IMR-90 (cell line): ENCODE measurements around the gene CHAT. TPM values are rescaled to one million over a fixed set of nuclear protein-coding genes. Genes with fewer than 3 reads are reported as not detected.

Experiments
- ATAC-seq: fragments of 200-7000 bp; cut with Tn5 transposase; 2 replicates; pipeline ENCODE4 v1.9.1; 2020; ENCODE audit warnings: low read depth, mild to moderate bottlenecking, moderate library complexity
- BruUV-seq: library from RNA; stranded (reverse); fragments of 400-500 nt; replicated peaks from 2 replicates; lab custom pipeline; 2021; lab: Mats Ljungman, UMichigan
- CTCF ChIA-PET: fragments of 300-600 bp; formaldehyde crosslinking; extraction: SDS; loops from one replicate; lab custom pipeline; 2021; ENCODE audit warnings: antibody characterized with exemption; lab: Yijun Ruan, JAX
- POLR2A ChIA-PET: fragments of 300-600 bp; sonication (Branson Sonifier 250); formaldehyde crosslinking; loops from one replicate; lab custom pipeline; 2022; ENCODE audit warnings: antibody characterized with exemption; ENCODE audit not compliant: unreplicated experiment; lab: Charles Lee
- DNase-seq: peaks from one replicate; pipeline ENCODE4 v3.0.0; 2013
- H2AFZ ChIP-seq: replicated peaks from 2 replicates; pipeline ENCODE3; 2013; ENCODE audit warnings: low read length, mild to moderate bottlenecking; ENCODE audit not compliant: poor library complexity
- H2AK5ac ChIP-seq: 2 replicates; pipeline ENCODE4 v1.6.1; 2013; ENCODE audit warnings: low read depth, low read length, inconsistent platforms
- H2AK9ac ChIP-seq: replicated peaks from 2 replicates; pipeline ENCODE3; 2013; ENCODE audit warnings: mild to moderate bottlenecking, low read depth, low read length, moderate library complexity; ENCODE audit not compliant: poor library complexity
- H2BK120ac ChIP-seq: 2 replicates; pipeline ENCODE4 v1.6.1; 2013; ENCODE audit warnings: low read depth, low read length, inconsistent platforms
- H2BK15ac ChIP-seq: 3 replicates; pipeline ENCODE4 v1.6.1; 2013; ENCODE audit warnings: low read depth, low read length, inconsistent platforms
- H2BK20ac ChIP-seq: 2 replicates; pipeline ENCODE4 v1.6.1; 2013; ENCODE audit warnings: low read depth, mild to moderate bottlenecking, inconsistent platforms, low read length, moderate library complexity
- H2BK5ac ChIP-seq: 2 replicates; pipeline ENCODE4 v1.6.1; 2013; ENCODE audit warnings: mild to moderate bottlenecking, low read depth, low read length, inconsistent platforms; ENCODE audit not compliant: poor library complexity, severe bottlenecking
- H3K14ac ChIP-seq: replicated peaks from 2 replicates; pipeline ENCODE4 v1.6.1; 2013; ENCODE audit warnings: low read depth, low read length, inconsistent platforms
- H3K18ac ChIP-seq: 2 replicates; pipeline ENCODE4 v1.6.1; 2013; ENCODE audit warnings: low read depth, low read length, control low read depth
- H3K23ac ChIP-seq: 2 replicates; pipeline ENCODE4 v1.6.1; 2013; ENCODE audit warnings: low read depth, low read length, inconsistent platforms
- H3K27ac ChIP-seq: 2 replicates; pipeline ENCODE4 v1.5.1; 2013; ENCODE audit warnings: mild to moderate bottlenecking, control low read depth, low read length; ENCODE audit not compliant: insufficient read depth
- H3K27me3 ChIP-seq: 2 replicates; pipeline ENCODE4 v1.6.1; 2013; ENCODE audit warnings: low read length; ENCODE audit not compliant: control insufficient read depth, insufficient read depth
- H3K36me3 ChIP-seq: 2 replicates; pipeline ENCODE4 v1.6.1; 2013; ENCODE audit warnings: low read length, mixed read lengths; ENCODE audit not compliant: control insufficient read depth, insufficient read depth
- H3K4ac ChIP-seq: 2 replicates; pipeline ENCODE4 v1.6.1; 2013; ENCODE audit warnings: low read depth, low read length, inconsistent platforms
- H3K4me1 ChIP-seq: 2 replicates; pipeline ENCODE4 v1.6.1; 2013; ENCODE audit warnings: low read length, mixed read lengths; ENCODE audit not compliant: control insufficient read depth, insufficient read depth
- H3K4me2 ChIP-seq: 2 replicates; pipeline ENCODE4 v1.6.1; 2013; ENCODE audit warnings: low read depth, mild to moderate bottlenecking, control low read depth, low read length, moderate library complexity
- H3K4me3 ChIP-seq: 2 replicates; pipeline ENCODE4 v1.5.1; 2013; ENCODE audit warnings: low read depth, mild to moderate bottlenecking, control low read depth, low read length, moderate library complexity; ENCODE audit not compliant: insufficient read depth
- H3K56ac ChIP-seq: 2 replicates; pipeline ENCODE4 v1.6.1; 2013; ENCODE audit warnings: low read length, inconsistent platforms; ENCODE audit not compliant: insufficient read depth; ENCODE audit errors: extremely low read depth
- H3K79me1 ChIP-seq, 2 experiments: 2 replicates each; pipeline ENCODE4 v1.6.1; 2013; ENCODE audit warnings: low read length in 2 of 2, inconsistent platforms in 1 of 2, low read depth in 1 of 2
- H3K9ac ChIP-seq: 2 replicates; pipeline ENCODE4 v1.6.1; 2013; ENCODE audit warnings: low read depth, low read length, control low read depth
- H3K9me1 ChIP-seq: 2 replicates; pipeline ENCODE4 v1.6.1; 2013; ENCODE audit warnings: low read length, inconsistent platforms; ENCODE audit not compliant: insufficient read depth
- H3K9me3 ChIP-seq: 2 replicates; pipeline ENCODE4 v1.6.1; 2013; ENCODE audit warnings: low read length; ENCODE audit not compliant: control insufficient read depth, insufficient read depth
- H4K20me1 ChIP-seq: 2 replicates; pipeline ENCODE4 v1.6.1; 2013; ENCODE audit warnings: low read length, inconsistent platforms; ENCODE audit not compliant: insufficient read depth
- H4K5ac ChIP-seq: 2 replicates; pipeline ENCODE4 v1.6.1; 2013; ENCODE audit warnings: mild to moderate bottlenecking, low read depth, low read length, control low read depth
- H4K8ac ChIP-seq, 2 experiments: 2 replicates each; pipeline ENCODE4 v1.6.1; 2013; ENCODE audit warnings: low read depth in 2 of 2, low read length in 2 of 2, control low read depth in 1 of 2, inconsistent platforms in 1 of 2
- H4K91ac ChIP-seq: 2 replicates; pipeline ENCODE4 v1.6.1; 2013; ENCODE audit warnings: low read depth, low read length, inconsistent platforms; ENCODE audit not compliant: insufficient read depth
- BHLHE40 ChIP-seq: fragments of 150-350 bp; IDR thresholded peaks from 2 replicates; pipeline ENCODE4 v1.6.1; 2016; ENCODE audit warnings: mild to moderate bottlenecking, low read depth, low read length
- CHD1 ChIP-seq: IDR thresholded peaks from 2 replicates; pipeline ENCODE4 v1.6.1; 2012; ENCODE audit warnings: low read depth, low read length, improper control_type of control experiment
- CTCF ChIP-seq: conservative IDR thresholded peaks from 2 replicates; pipeline ENCODE4 v1.5.1; 2012; ENCODE audit warnings: mild to moderate bottlenecking, low read depth, low read length, improper control_type of control experiment
- ELK1 ChIP-seq: fragments of 150-350 bp; IDR thresholded peaks from 2 replicates; pipeline ENCODE4 v1.6.1; 2016; ENCODE audit warnings: low read depth, mild to moderate bottlenecking, low read length, moderate library complexity, borderline replicate concordance
- FOS ChIP-seq: fragments of 150-350 bp; IDR thresholded peaks from 2 replicates; pipeline ENCODE4 v1.6.1; 2016; ENCODE audit warnings: low read depth, low read length
- MAFK ChIP-seq: IDR thresholded peaks from 2 replicates; pipeline ENCODE4 v1.6.1; 2012; ENCODE audit warnings: low read depth, low read length, improper control_type of control experiment
- MAZ ChIP-seq: IDR thresholded peaks from 2 replicates; pipeline ENCODE4 v1.6.1; 2012; ENCODE audit warnings: low read depth, mild to moderate bottlenecking, low read length, improper control_type of control experiment, moderate library complexity, borderline replicate concordance
- MXI1 ChIP-seq: IDR thresholded peaks from 2 replicates; pipeline ENCODE4 v1.6.1; 2012; ENCODE audit warnings: low read depth, mild to moderate bottlenecking, low read length, moderate library complexity, borderline replicate concordance
- NFE2L2 ChIP-seq: fragments of 150-350 bp; IDR thresholded peaks from 2 replicates; pipeline ENCODE4 v1.6.1; 2016; ENCODE audit warnings: low read depth, mild to moderate bottlenecking, low read length
- POLR2A ChIP-seq: IDR thresholded peaks from 2 replicates; pipeline ENCODE4 v1.6.1; 2012; ENCODE audit warnings: mild to moderate bottlenecking, low read depth, low read length
- RAD21 ChIP-seq: IDR thresholded peaks from 2 replicates; pipeline ENCODE4 v1.6.1; 2012; ENCODE audit warnings: low read length, improper control_type of control experiment
- RCOR1 ChIP-seq: IDR thresholded peaks from 2 replicates; pipeline ENCODE4 v1.6.1; 2012; ENCODE audit warnings: mild to moderate bottlenecking, low read length, improper control_type of control experiment; ENCODE audit not compliant: insufficient replicate concordance
- SMC3 ChIP-seq: fragments of 150-350 bp; IDR thresholded peaks from 2 replicates; pipeline ENCODE4 v1.6.1; 2016; ENCODE audit warnings: low read depth, mild to moderate bottlenecking, antibody characterized with exemption, low read length, moderate library complexity
- WGBS, 2 experiments: methylation state at CpG; one replicate each; pipeline versions ENCODE4 v1.1.5 to v1.1.7; 2013; ENCODE audit warnings: missing lambda C conversion rate in 2 of 2; ENCODE audit not compliant: insufficient read length in 1 of 2; ENCODE audit errors: extremely low coverage in 2 of 2; 5-methylcytosine and 5-hydroxymethylcytosine counted together
- dilution Hi-C: fragments of 300-500 bp; cut with HindIII; formaldehyde crosslinking; loops from one replicate; pipeline ENCODE4 v1.14.3; 2018; ENCODE audit warnings: low sequenced_read_pairs; ENCODE audit not compliant: unreplicated experiment
- in situ Hi-C: fragments of 300-500 bp; cut with MboI; formaldehyde crosslinking; loops from 3 replicates; pipeline ENCODE4 v1.14.3; 2019; ENCODE audit warnings: low sequenced_read_pairs, inconsistent platforms, mixed read lengths
- intact Hi-C: fragments of 100-400 bp; cut with micrococcal nuclease; formaldehyde crosslinking; loops from 2 replicates; pipeline ENCODE4 v1.10.0; 2022
- polyA plus RNA-seq, 3 experiments: library from polyadenylated mRNA; depleted of rRNA; stranded (reverse); fragments of >200 nt; gene quantifications; 2 replicates each; pipeline ENCODE4 v1.2.3, GENCODE V29; 2012; ENCODE audit warnings: low replicate concordance in 1 of 3
- total RNA-seq: library from RNA; depleted of rRNA; stranded (reverse); fragments of >200 nt; gene quantifications from 2 replicates; pipeline ENCODE4 v1.2.3, GENCODE V29; 2012
- TF ChIP-seq, protein P1 (sequence below): fragments of 150-350 bp; IDR thresholded peaks from 2 replicates; pipeline ENCODE4 v1.6.1; 2017; ENCODE audit warnings: mild to moderate bottlenecking, antibody characterized with exemption, low read length, low read depth

Gene CHAT
- total and polyA plus RNA-seq, 2 of the 4 experiments (the other 2 are of a cell fraction), result not detected

DNA sequence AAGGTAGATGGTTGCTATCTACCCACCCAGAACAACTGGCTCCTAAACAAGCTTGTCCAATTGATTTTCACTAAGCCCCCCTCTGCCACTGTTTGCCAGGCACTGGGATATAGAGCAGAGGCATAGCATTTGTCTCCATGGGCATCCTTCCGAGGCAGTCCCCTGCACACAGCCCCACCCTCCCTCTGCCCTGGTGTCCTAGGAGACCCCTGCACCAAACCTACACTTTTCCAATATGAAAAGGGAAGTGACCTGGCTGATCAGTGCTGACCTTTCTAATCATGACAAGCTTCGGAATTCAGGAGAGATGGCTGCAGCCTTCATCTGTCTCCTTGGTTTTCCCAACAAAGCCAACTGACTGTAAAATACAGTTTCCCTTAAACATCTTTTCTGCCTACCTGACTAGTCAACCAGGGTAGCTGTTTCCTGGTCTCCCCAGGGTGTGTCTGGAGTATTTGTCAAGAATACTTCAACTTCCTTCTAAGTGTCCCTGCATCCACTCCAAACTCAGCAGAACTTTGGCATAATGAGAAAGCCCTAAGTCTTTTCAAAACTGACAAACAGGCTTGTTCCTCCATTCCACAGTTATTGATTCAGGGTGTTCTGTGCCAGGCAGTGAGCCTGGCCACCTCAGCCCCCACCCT lies 11.3 kb upstream of the CHAT start:
- no peak overlapping the region for H2AFZ ChIP-seq
- peaks cover 2% of the 10 kb centered on the region; the same call in 1 of the 2 replicates for H3K4me1 ChIP-seq
- peaks cover 23% of the 10 kb centered on the region; the same call in 1 of the 2 replicates for H3K27me3 ChIP-seq
- H4K91ac ChIP-seq, result no peak overlapping the region
- no peak overlapping the region for H2BK15ac ChIP-seq
- ChIA-PET CTCF (interaction anchor here (0.9 kb wide), 1 partner anchor 9 kb away, joined by 3 read pairs; no protein-coding TSS in a partner anchor), POLR2A (no interaction called here)
- DNase-seq (no peak), ATAC-seq (no peak)
- no peak overlapping the region for H2AK9ac ChIP-seq
- H3K9me1 ChIP-seq, result no peaks in the 10 kb centered on the region; the same call in 1 of the 2 replicates
- no peak overlapping the region for H3K56ac ChIP-seq
- H2BK120ac ChIP-seq, result no peak overlapping the region
- no CpG with 5 or more reads among the region's 2 CpGs for WGBS, 2 experiments
- H3K27ac ChIP-seq, result no peak overlapping the region
- BruUV-seq, result no TSS peak
- no peak overlapping the region for H3K4ac ChIP-seq
- dilution Hi-C loops, result no loop called here
- no peak overlapping the region for H3K23ac ChIP-seq
- H4K20me1 ChIP-seq, result no peaks in the 10 kb centered on the region
- H3K36me3 ChIP-seq, result no peaks in the 10 kb centered on the region
- TF ChIP-seq BHLHE40, result no peak
- no peak for TF ChIP-seq ELK1
- TF ChIP-seq MXI1, result no peak
- TF ChIP-seq RAD21, result no peak
- TF ChIP-seq SMC3, result no peak
- no peak for TF ChIP-seq NFE2L2
- no peak for TF ChIP-seq MAZ
- no peak for TF ChIP-seq CHD1
- TF ChIP-seq MAFK, result no peak
- no peak for TF ChIP-seq FOS
- TF ChIP-seq, protein P1, sequence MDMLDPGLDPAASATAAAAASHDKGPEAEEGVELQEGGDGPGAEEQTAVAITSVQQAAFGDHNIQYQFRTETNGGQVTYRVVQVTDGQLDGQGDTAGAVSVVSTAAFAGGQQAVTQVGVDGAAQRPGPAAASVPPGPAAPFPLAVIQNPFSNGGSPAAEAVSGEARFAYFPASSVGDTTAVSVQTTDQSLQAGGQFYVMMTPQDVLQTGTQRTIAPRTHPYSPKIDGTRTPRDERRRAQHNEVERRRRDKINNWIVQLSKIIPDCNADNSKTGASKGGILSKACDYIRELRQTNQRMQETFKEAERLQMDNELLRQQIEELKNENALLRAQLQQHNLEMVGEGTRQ, result no peak
- no peak for TF ChIP-seq CTCF
- TF ChIP-seq RCOR1, result no peak
- TF ChIP-seq POLR2A, result no peak
- H3K79me1 ChIP-seq, result no peaks in the 10 kb centered on the region
- H2AK5ac ChIP-seq, result no peak overlapping the region
- H3K18ac ChIP-seq, result no peak overlapping the region
- in situ Hi-C loops, result no loop called here
- no peak overlapping the region for H2BK20ac ChIP-seq
- intact Hi-C loops, result no loop called here
- H3K9ac ChIP-seq, result no peak overlapping the region
- no peak overlapping the region for H4K5ac ChIP-seq
- no peak overlapping the region for H4K8ac ChIP-seq
- H3K14ac ChIP-seq, result no peak overlapping the region
- no peaks in the 10 kb centered on the region for H3K9me3 ChIP-seq
- no peak overlapping the region for H3K4me2 ChIP-seq
- H3K4me3 ChIP-seq, result no peak overlapping the region
- H2BK5ac ChIP-seq, result no peak overlapping the region
